ENCODE data around the gene PLEKHG4. TPM values are rescaled to one million over a fixed set of nuclear protein-coding genes. Genes with fewer than 3 reads are reported as not detected.

The PLEKHG4 gene
- total and polyA plus RNA-seq, 9 of the 15 experiments (the other 6 are each of a cell fraction or from before 2014, with no cell fraction given): 3.7 to 36.8 (median 17.9) TPM

- no peak; the same call in 1 of the 2 replicates for TF ChIP-seq MAX (CRISPR knock-in tag; IDR thresholded peaks at IDR 0.05)
- TF ChIP-seq KAT2B (IDR thresholded peaks at IDR 0.05; ENCODE audit: low read depth, low read length): no peak
- TF ChIP-seq, protein P1, sequence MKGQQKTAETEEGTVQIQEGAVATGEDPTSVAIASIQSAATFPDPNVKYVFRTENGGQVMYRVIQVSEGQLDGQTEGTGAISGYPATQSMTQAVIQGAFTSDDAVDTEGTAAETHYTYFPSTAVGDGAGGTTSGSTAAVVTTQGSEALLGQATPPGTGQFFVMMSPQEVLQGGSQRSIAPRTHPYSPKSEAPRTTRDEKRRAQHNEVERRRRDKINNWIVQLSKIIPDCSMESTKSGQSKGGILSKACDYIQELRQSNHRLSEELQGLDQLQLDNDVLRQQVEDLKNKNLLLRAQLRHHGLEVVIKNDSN (CRISPR knock-in tag; IDR thresholded peaks at IDR 0.05): peak; percentile 31; the same call in 1 of the 2 replicates
- TF ChIP-seq TOE1 (IDR thresholded peaks at IDR 0.05; ENCODE audit: borderline replicate concordance): no peak
- no peak for TF ChIP-seq TOE1 (CRISPR knock-in tag; IDR thresholded peaks at IDR 0.05; ENCODE audit: borderline replicate concordance, low read depth)
- TF ChIP-seq SRSF9 (IDR thresholded peaks at IDR 0.05; ENCODE audit: borderline replicate concordance, low read depth, low read length): no peak
- no peak for TF ChIP-seq ELF4 (CRISPR knock-in tag; IDR thresholded peaks at IDR 0.05)
- no peak for TF ChIP-seq ZNF224 (CRISPR knock-in tag; IDR thresholded peaks at IDR 0.05)
- TF ChIP-seq HOXB6 (CRISPR knock-in tag; IDR thresholded peaks at IDR 0.05; ENCODE audit: borderline replicate concordance): no peak
- TF ChIP-seq ZNF324 (CRISPR knock-in tag; IDR thresholded peaks at IDR 0.05): no peak
- TF ChIP-seq ZFP36 (IDR thresholded peaks at IDR 0.05; ENCODE audit: low read depth, low read length, partially characterized antibody): peak; percentile 29
- no peak for TF ChIP-seq ZNF134 (CRISPR knock-in tag; conservative IDR thresholded peaks at IDR 0.05)
- TF ChIP-seq FOXJ3 (CRISPR knock-in tag; IDR thresholded peaks at IDR 0.05): no peak
- TF ChIP-seq NR4A1 (CRISPR knock-in tag; IDR thresholded peaks at IDR 0.05): no peak
- TF ChIP-seq NR4A1 (tag; IDR thresholded peaks at IDR 0.05): no peak; the same call in 1 of the 2 replicates
- TF ChIP-seq, protein P2, sequence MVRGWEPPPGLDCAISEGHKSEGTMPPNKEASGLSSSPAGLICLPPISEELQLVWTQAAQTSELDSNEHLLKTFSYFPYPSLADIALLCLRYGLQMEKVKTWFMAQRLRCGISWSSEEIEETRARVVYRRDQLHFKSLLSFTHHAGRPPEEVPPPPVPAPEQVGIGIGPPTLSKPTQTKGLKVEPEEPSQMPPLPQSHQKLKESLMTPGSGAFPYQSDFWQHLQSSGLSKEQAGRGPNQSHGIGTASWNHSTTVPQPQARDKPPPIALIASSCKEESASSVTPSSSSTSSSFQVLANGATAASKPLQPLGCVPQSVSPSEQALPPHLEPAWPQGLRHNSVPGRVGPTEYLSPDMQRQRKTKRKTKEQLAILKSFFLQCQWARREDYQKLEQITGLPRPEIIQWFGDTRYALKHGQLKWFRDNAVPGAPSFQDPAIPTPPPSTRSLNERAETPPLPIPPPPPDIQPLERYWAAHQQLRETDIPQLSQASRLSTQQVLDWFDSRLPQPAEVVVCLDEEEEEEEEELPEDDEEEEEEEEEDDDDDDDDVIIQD (CRISPR knock-in tag; IDR thresholded peaks at IDR 0.05): no peak
- no peak for TF ChIP-seq NR2C2 (CRISPR knock-in tag; IDR thresholded peaks at IDR 0.05)
- TF ChIP-seq NR2C2 (tag; IDR thresholded peaks at IDR 0.05): peak; percentile 14; the same call in 1 of the 2 replicates
- no peak for TF ChIP-seq SIRT6 (IDR thresholded peaks at IDR 0.05; ENCODE audit: low read depth, low read length)
- TF ChIP-seq THAP12 (CRISPR knock-in tag; IDR thresholded peaks at IDR 0.05): no peak
- TF ChIP-seq XRCC5 (IDR thresholded peaks at IDR 0.05; ENCODE audit: low read depth, low read length): no peak
- no peak for TF ChIP-seq CCNT2 (IDR thresholded peaks at IDR 0.05; ENCODE audit: borderline replicate concordance, extremely low read depth, insufficient read length, low read depth, low read length)
- TF ChIP-seq ZNF384 (IDR thresholded peaks at IDR 0.05; ENCODE audit: low read depth, low read length): no peak
- no peak for TF ChIP-seq TCF7 (IDR thresholded peaks at IDR 0.05; ENCODE audit: borderline replicate concordance)
Measured at GRCh38 chr16:67241008-67241900, 38.1 kb upstream of the PLEKHG4 start (continued).
